HCT116 (cell line): ENCODE data around the gene EPHX1. TPM values are rescaled to one million over a fixed set of nuclear protein-coding genes. Genes with fewer than 3 reads are reported as not detected.

Source experiments
- ATAC-seq: fragments of 200-7000 bp; cut with Tn5 transposase; 2 replicates; pipeline ENCODE4 v1.9.1; 2020; ENCODE audit warnings: mild to moderate bottlenecking, moderate library complexity
- BruUV-seq: library from RNA; stranded (reverse); fragments of 400-500 nt; replicated peaks from 2 replicates; lab custom pipeline; 2021; lab: Mats Ljungman, UMichigan
- CTCF ChIA-PET: fragments of 300-600 bp; sonication (Branson Sonifier 250); formaldehyde crosslinking; loops from one replicate; lab custom pipeline; 2021; ENCODE audit warnings: antibody characterized with exemption; lab: Charles Lee
- POLR2A ChIA-PET: fragments of 300-600, 350-600 bp; sonication (Branson Sonifier 250); formaldehyde crosslinking; loops from one replicate; lab custom pipeline; 2021; ENCODE audit warnings: antibody characterized with exemption; lab: Charles Lee
- RAD21 ChIA-PET, 2 experiments: fragments of 300-600 bp; sonication (Branson Sonifier 250); formaldehyde crosslinking; loops; one replicate each; lab custom pipeline; 2023; ENCODE audit warnings: low total read pairs in 2 of 2; ENCODE audit not compliant: uncharacterized antibody in 2 of 2, unreplicated experiment in 2 of 2, low non-redundant PET in 1 of 2; lab: Charles Lee
- DNase-seq: peaks from one replicate; pipeline ENCODE4 v3.0.0-alpha.2; 2010; ENCODE audit warnings: low read depth, low spot score
- H2AFZ ChIP-seq: fragments of 200-600 bp; shearing (Covaris generic), sonication (generic); 2 replicates; pipeline ENCODE4 v1.6.1; 2017; ENCODE audit warnings: low read depth, mixed run types, mixed read lengths, antibody characterized with exemption, low read length; ENCODE audit not compliant: poor library complexity, severe bottlenecking
- H3K27ac ChIP-seq: 2 replicates; pipeline ENCODE4 v1.5.1; 2012; ENCODE audit warnings: low read depth, low read length
- H3K27me3 ChIP-seq: fragments of 200-600 bp; sonication (generic); 2 replicates; pipeline ENCODE4 v1.6.1; 2016; ENCODE audit warnings: mixed run types, low read length, mixed read lengths; ENCODE audit not compliant: insufficient read depth
- H3K36me3 ChIP-seq, 2 experiments: fragments of 200-500 bp in 1 of 2; fragments of 200-600 bp in 1 of 2; sonication (Bioruptor generic) in 1 of 2; sonication (generic) in 1 of 2; 2 replicates each; pipeline versions ENCODE4 v1.5.1 to v1.6.1; 2014 to 2016; ENCODE audit warnings: low read length in 2 of 2, inconsistent platforms in 1 of 2, mixed read lengths in 1 of 2, mixed run types in 1 of 2; ENCODE audit not compliant: insufficient read depth in 2 of 2, control insufficient read depth in 1 of 2
- H3K4me1 ChIP-seq, 2 experiments: fragments of 200-600 bp in 1 of 2; sonication (generic) in 1 of 2; 2 replicates each; pipeline versions ENCODE4 v1.5.1 to v1.6.1; 2012 to 2017; ENCODE audit warnings: low read length in 2 of 2, inconsistent platforms in 1 of 2, mild to moderate bottlenecking in 1 of 2, mixed read lengths in 1 of 2, mixed run types in 1 of 2, moderate library complexity in 1 of 2; ENCODE audit not compliant: insufficient read depth in 2 of 2, control insufficient read depth in 1 of 2
- H3K4me2 ChIP-seq: fragments of 200-600 bp; sonication (generic); 2 replicates; pipeline ENCODE4 v1.6.1; 2017; ENCODE audit warnings: mixed run types, low read length, mixed read lengths
- H3K4me3 ChIP-seq, 2 experiments: fragments of 200-600 bp in 1 of 2; sonication (generic) in 1 of 2; replicated peaks in 1 of 2; 2 replicates each; pipeline ENCODE4 v1.5.1; 2011 to 2016; ENCODE audit warnings: low read length in 2 of 2, control low read depth in 1 of 2, low read depth in 1 of 2, mild to moderate bottlenecking in 1 of 2, mixed read lengths in 1 of 2, mixed run types in 1 of 2
- H3K79me2 ChIP-seq: fragments of 200-600 bp; sonication (generic); 2 replicates; pipeline ENCODE4 v1.6.1; 2017; ENCODE audit warnings: mild to moderate bottlenecking, mixed run types, low read length, moderate library complexity, mixed read lengths; ENCODE audit not compliant: insufficient read depth
- H3K9ac ChIP-seq: fragments of 200-600 bp; sonication (generic); 2 replicates; pipeline ENCODE4 v1.6.1; 2016; ENCODE audit warnings: low read length, mixed read lengths
- H3K9me2 ChIP-seq: fragments of 200-600 bp; sonication (generic), shearing (Covaris generic); 2 replicates; pipeline ENCODE4 v1.6.1; 2017; ENCODE audit warnings: mixed run types, mild to moderate bottlenecking, moderate library complexity; ENCODE audit not compliant: insufficient read depth
- H3K9me3 ChIP-seq, 2 experiments: fragments of 200-500 bp in 1 of 2; fragments of 200-600 bp in 1 of 2; sonication (Bioruptor generic) in 1 of 2; sonication (generic) in 1 of 2; 2 replicates each; pipeline ENCODE4 v1.6.1; 2014 to 2017; ENCODE audit warnings: low read length in 2 of 2, mixed read lengths in 2 of 2, inconsistent platforms in 1 of 2, low read depth in 1 of 2, mild to moderate bottlenecking in 1 of 2, mixed run types in 1 of 2, moderate library complexity in 1 of 2; ENCODE audit not compliant: control insufficient read depth in 1 of 2, insufficient read depth in 1 of 2
- H4K20me1 ChIP-seq: fragments of 200-600 bp; sonication (generic), shearing (Covaris generic); 2 replicates; pipeline ENCODE4 v1.6.1; 2017; ENCODE audit warnings: mixed run types, mild to moderate bottlenecking, moderate library complexity; ENCODE audit not compliant: insufficient read depth
- CBX3 ChIP-seq: IDR thresholded peaks from 2 replicates; pipeline ENCODE4 v1.6.1; 2012; ENCODE audit warnings: low read depth
- CEBPB ChIP-seq: IDR thresholded peaks from 2 replicates; pipeline ENCODE4 v1.6.1; 2012; ENCODE audit warnings: low read depth
- CTCF ChIP-seq, 3 experiments: fragments of 200-600 bp in 1 of 3; sonication (generic) in 1 of 3; IDR thresholded peaks in 2 of 3; conservative IDR thresholded peaks in 1 of 3; 2 replicates each; pipeline ENCODE4 v1.5.1; 2012 to 2017; ENCODE audit warnings: low read depth in 2 of 3, low read length in 2 of 3, antibody characterized with exemption in 1 of 3, borderline replicate concordance in 1 of 3, control low read depth in 1 of 3, mild to moderate bottlenecking in 1 of 3, mixed read lengths in 1 of 3, mixed run types in 1 of 3, moderate library complexity in 1 of 3; ENCODE audit not compliant: insufficient read depth in 1 of 3
- EGR1 ChIP-seq: IDR thresholded peaks from 2 replicates; pipeline ENCODE4 v1.6.1; 2012; ENCODE audit warnings: low read depth
- EZH2phosphoT487 ChIP-seq: fragments of 200-600 bp; IDR thresholded peaks from 2 replicates; pipeline ENCODE4 v1.6.1; 2018; ENCODE audit warnings: antibody characterized with exemption, borderline replicate concordance
- FOSL1 ChIP-seq: IDR thresholded peaks from 2 replicates; pipeline ENCODE4 v1.6.1; 2012; ENCODE audit warnings: low read depth
- JUND ChIP-seq: IDR thresholded peaks from 2 replicates; pipeline ENCODE4 v1.6.1; 2012
- POLR2A ChIP-seq: IDR thresholded peaks from 2 replicates; pipeline ENCODE4 v1.7.0; 2011; ENCODE audit warnings: borderline replicate concordance; ENCODE audit not compliant: insufficient read depth, insufficient read length; ENCODE audit errors: extremely low read depth
- RAD21 ChIP-seq: IDR thresholded peaks from 2 replicates; pipeline ENCODE4 v1.6.1; 2012; ENCODE audit warnings: low read depth, mild to moderate bottlenecking
- SP1 ChIP-seq: IDR thresholded peaks from 2 replicates; pipeline ENCODE4 v1.6.1; 2012; ENCODE audit warnings: low read depth
- SRF ChIP-seq: IDR thresholded peaks from 2 replicates; pipeline ENCODE4 v1.6.1; 2012; ENCODE audit warnings: low read depth
- TCF7L2 ChIP-seq: IDR thresholded peaks from 2 replicates; pipeline ENCODE4 v1.7.0; 2011; ENCODE audit warnings: borderline replicate concordance, inconsistent platforms; ENCODE audit not compliant: insufficient read depth, insufficient read length; ENCODE audit errors: extremely low read depth
- ZBTB33 ChIP-seq: IDR thresholded peaks from 2 replicates; pipeline ENCODE4 v1.6.1; 2011; ENCODE audit warnings: mild to moderate bottlenecking, low read length, moderate library complexity; ENCODE audit not compliant: insufficient replicate concordance; ENCODE audit errors: extremely low read depth
- ZFX ChIP-seq: fragments of 450-650 bp; IDR thresholded peaks from 2 replicates; pipeline ENCODE4 v1.6.1; 2017
- intact Hi-C: fragments of 100-400 bp; cut with micrococcal nuclease; formaldehyde crosslinking; loops from 2 replicates; pipeline ENCODE4 v1.10.0; 2022
- total RNA-seq: library from RNA; stranded (reverse); gene quantifications from one replicate; pipeline ENCODE4 v1.2.1, GENCODE V29; 2021; ENCODE audit not compliant: unreplicated experiment
- TF ChIP-seq, protein P1 (sequence below): IDR thresholded peaks from 2 replicates; pipeline ENCODE4 v1.6.1; 2012; ENCODE audit warnings: low read depth
- TF ChIP-seq, protein P2 (sequence below): IDR thresholded peaks from 2 replicates; pipeline ENCODE4 v1.6.1; 2012

The EPHX1 gene
- total RNA-seq, 1 experiment from 2014 or later: 44.6 TPM

- Histone ChIP-seq H3K4me3 (no peak overlapping the region), H3K9ac (no peak overlapping the region), H3K9me3 (no peaks in the 10 kb centered on the region), H3K27me3 (no peaks in the 10 kb centered on the region), H3K36me3 (peaks cover 5 to 10% of the 10 kb centered on the region in 2 experiments; a peak in 2 of 4 replicates), H3K79me2 (no peaks in the 10 kb centered on the region), H3K4me1 (peaks cover 29 to 43% of the 10 kb centered on the region in 2 experiments), H3K27ac (no peak overlapping the region), H3K9me2 (no peaks in the 10 kb centered on the region), H2AFZ (no peak overlapping the region), H4K20me1 (no peaks in the 10 kb centered on the region; the same call in 1 of the 2 replicates), H3K4me2 (no peak overlapping the region)
- TF ChIP-seq SP1: no peak
- no peak for TF ChIP-seq RAD21
- TF ChIP-seq, protein P1, sequence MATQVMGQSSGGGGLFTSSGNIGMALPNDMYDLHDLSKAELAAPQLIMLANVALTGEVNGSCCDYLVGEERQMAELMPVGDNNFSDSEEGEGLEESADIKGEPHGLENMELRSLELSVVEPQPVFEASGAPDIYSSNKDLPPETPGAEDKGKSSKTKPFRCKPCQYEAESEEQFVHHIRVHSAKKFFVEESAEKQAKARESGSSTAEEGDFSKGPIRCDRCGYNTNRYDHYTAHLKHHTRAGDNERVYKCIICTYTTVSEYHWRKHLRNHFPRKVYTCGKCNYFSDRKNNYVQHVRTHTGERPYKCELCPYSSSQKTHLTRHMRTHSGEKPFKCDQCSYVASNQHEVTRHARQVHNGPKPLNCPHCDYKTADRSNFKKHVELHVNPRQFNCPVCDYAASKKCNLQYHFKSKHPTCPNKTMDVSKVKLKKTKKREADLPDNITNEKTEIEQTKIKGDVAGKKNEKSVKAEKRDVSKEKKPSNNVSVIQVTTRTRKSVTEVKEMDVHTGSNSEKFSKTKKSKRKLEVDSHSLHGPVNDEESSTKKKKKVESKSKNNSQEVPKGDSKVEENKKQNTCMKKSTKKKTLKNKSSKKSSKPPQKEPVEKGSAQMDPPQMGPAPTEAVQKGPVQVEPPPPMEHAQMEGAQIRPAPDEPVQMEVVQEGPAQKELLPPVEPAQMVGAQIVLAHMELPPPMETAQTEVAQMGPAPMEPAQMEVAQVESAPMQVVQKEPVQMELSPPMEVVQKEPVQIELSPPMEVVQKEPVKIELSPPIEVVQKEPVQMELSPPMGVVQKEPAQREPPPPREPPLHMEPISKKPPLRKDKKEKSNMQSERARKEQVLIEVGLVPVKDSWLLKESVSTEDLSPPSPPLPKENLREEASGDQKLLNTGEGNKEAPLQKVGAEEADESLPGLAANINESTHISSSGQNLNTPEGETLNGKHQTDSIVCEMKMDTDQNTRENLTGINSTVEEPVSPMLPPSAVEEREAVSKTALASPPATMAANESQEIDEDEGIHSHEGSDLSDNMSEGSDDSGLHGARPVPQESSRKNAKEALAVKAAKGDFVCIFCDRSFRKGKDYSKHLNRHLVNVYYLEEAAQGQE: no peak
- TF ChIP-seq CEBPB: no peak
- TF ChIP-seq EGR1: no peak
- TF ChIP-seq POLR2A: no peak
- no peak for TF ChIP-seq JUND
- TF ChIP-seq SRF: no peak
- no peak for TF ChIP-seq ZBTB33
- TF ChIP-seq, protein P2, sequence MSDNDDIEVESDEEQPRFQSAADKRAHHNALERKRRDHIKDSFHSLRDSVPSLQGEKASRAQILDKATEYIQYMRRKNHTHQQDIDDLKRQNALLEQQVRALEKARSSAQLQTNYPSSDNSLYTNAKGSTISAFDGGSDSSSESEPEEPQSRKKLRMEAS: no peak
- no peak for TF ChIP-seq CBX3
- TF ChIP-seq EZH2phosphoT487: no peak
- TF ChIP-seq TCF7L2: no peak
- no peak for TF ChIP-seq FOSL1
- no peak for TF ChIP-seq ZFX
- no peak for TF ChIP-seq CTCF (IDR thresholded peaks at IDR 0.05 in 2 of 3, conservative IDR thresholded peaks at IDR 0.05 in 1 of 3; ENCODE audit: borderline replicate concordance in 1 of 3, insufficient read depth in 1 of 3, low read depth in 2 of 3, low read length in 2 of 3)
- POLR2A ChIA-PET: no interaction called here
- intact Hi-C loops: no loop called here
- DNase-seq: no peak
- no TSS peak for BruUV-seq
- RAD21 ChIA-PET: no interaction called here
- ATAC-seq: no peak
- CTCF ChIA-PET: no interaction called here
Observed at GRCh38 chr1:225868631-225869330, 58.9 kb downstream of the EPHX1 start.
